GM12892 (cell line): ENCODE measurements around the gene EHF.

ENCODE experiments used
- POLR2A ChIP-seq: IDR thresholded peaks from 2 replicates; pipeline ENCODE4 v1.6.1; 2011; ENCODE audit warnings: low read depth, low read length, control low read depth
- POLR2AphosphoS5 ChIP-seq: IDR thresholded peaks from 2 replicates; pipeline ENCODE4 v1.6.1; 2011; ENCODE audit warnings: low read depth, low read length, control low read depth
- TAF1 ChIP-seq: IDR thresholded peaks from 2 replicates; pipeline ENCODE4 v1.6.1; 2011; ENCODE audit warnings: low read depth, mild to moderate bottlenecking, control low read depth, low read length, borderline replicate concordance

DNA sequence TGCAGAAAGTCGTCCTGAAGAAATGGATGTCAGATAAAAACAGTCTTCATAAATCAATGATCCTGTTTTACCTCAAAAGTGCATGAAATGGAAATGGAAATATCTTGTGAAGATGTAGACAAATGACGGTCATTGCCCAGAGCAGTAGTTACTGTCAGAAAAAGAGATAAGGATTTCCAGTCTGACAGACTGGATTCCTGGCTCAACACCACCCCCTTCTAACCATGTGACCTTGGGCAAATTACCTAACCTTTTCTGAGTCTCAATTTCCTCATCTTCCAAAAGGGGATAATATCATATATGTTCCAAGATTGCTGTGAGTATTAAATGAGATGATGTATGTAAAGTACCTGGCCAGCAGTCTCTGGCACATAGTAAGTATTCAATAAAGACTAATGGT, 32.9 kb upstream of the EHF start:
- TF ChIP-seq POLR2A (no peak), TAF1 (no peak), POLR2AphosphoS5 (no peak)
